Gastrocnemius medialis (tissue), 4 donors: ENCODE results near the gene NKIRAS2.

ENCODE experiments used
- POLR2A ChIP-seq, 2 donors: fragments of 450-650 bp; IDR thresholded peaks; one replicate each; pipeline ENCODE4 v1.6.1; 2017; ENCODE audit warnings: antibody characterized with exemption in 2 of 2, mild to moderate bottlenecking in 2 of 2, moderate library complexity in 2 of 2
- TF ChIP-seq, protein P1 (sequence below), 5 experiments: fragments of 450-650 bp in 3 of 5; fragments of 200-600 bp in 2 of 5; sonication (generic) in 2 of 5; IDR thresholded peaks in 4 of 5; conservative IDR thresholded peaks in 1 of 5; 1 replicate in 4 of 5; 2 replicates in 1 of 5; pipeline ENCODE4 v1.5.1; 2016 to 2019; ENCODE audit warnings: antibody characterized with exemption in 5 of 5, mild to moderate bottlenecking in 3 of 5, moderate library complexity in 3 of 5

DNA sequence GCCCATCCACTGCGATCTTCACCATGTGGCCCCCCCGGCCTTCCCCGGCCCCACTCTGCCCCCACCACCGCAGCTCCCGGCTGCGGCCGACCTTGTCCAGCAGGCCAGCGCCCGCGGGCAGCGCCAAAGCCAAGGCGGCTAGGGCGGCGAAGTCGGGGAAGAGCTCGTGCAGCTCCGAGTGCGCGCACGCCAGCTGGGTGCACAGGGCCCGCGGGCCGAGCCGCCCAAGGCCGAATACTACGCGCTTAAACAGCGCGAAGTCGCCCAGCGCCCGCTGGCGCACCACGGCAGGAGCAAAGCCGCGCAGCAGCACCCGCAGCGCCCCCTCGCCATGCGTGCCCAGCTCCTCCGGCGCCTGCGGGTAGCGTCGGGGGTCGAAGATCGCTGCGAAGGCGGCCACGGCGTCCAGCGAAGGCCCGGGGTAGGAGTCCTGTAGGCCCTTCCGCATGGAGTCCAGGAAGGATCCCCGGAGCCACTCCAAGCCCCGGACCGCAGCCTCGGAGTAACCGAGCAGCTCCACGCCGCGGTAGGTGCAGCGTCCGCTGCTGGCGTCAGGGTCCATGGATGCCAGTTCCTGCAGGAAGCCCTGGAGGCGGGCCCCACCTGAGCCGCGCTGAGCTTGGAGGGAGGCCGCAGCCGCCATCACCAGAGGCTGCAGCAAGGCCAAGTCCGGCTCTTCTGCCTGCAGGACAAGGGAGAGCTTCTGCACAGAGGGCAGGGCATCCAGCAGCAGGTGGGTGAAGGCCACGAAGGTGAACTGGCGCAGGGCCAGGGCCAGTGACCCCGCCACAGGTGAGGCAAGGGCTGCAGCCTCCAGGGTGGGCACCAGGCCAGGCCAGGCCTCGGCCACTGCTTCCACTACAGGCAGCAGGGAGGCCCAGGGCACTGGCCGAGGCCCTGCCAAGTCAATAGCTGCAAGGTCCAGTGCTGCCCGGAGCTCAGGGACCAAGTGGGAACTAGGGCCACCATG lies 20.2 kb downstream of the NKIRAS2 start:
- no peak for TF ChIP-seq POLR2A (IDR thresholded peaks at IDR 0.05)
- TF ChIP-seq, protein P1, sequence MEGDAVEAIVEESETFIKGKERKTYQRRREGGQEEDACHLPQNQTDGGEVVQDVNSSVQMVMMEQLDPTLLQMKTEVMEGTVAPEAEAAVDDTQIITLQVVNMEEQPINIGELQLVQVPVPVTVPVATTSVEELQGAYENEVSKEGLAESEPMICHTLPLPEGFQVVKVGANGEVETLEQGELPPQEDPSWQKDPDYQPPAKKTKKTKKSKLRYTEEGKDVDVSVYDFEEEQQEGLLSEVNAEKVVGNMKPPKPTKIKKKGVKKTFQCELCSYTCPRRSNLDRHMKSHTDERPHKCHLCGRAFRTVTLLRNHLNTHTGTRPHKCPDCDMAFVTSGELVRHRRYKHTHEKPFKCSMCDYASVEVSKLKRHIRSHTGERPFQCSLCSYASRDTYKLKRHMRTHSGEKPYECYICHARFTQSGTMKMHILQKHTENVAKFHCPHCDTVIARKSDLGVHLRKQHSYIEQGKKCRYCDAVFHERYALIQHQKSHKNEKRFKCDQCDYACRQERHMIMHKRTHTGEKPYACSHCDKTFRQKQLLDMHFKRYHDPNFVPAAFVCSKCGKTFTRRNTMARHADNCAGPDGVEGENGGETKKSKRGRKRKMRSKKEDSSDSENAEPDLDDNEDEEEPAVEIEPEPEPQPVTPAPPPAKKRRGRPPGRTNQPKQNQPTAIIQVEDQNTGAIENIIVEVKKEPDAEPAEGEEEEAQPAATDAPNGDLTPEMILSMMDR (IDR thresholded peaks at IDR 0.05 in 4 of 5, conservative IDR thresholded peaks at IDR 0.05 in 1 of 5): no peak
